Subcutaneous abdominal adipose tissue (tissue), 5 donors: ENCODE data around the gene GPR18.

Experiments
- H3K27ac ChIP-seq: one replicate; pipeline ENCODE4 v1.7.0; 2013; ENCODE audit warnings: low read depth, mild to moderate bottlenecking, inconsistent platforms, low read length, moderate library complexity
- H3K27me3 ChIP-seq, 5 donors: one replicate each; pipeline ENCODE4 v1.7.0; 2013; ENCODE audit warnings: low read length in 5 of 5, inconsistent platforms in 1 of 5; ENCODE audit not compliant: control insufficient read depth in 5 of 5, insufficient read depth in 4 of 5
- H3K36me3 ChIP-seq, 5 donors: one replicate each; pipeline ENCODE4 v1.7.0; 2013; ENCODE audit warnings: low read length in 5 of 5; ENCODE audit not compliant: control insufficient read depth in 5 of 5, insufficient read depth in 5 of 5
- H3K4me1 ChIP-seq, 5 donors: one replicate each; pipeline ENCODE4 v1.7.0; 2013; ENCODE audit warnings: low read length in 5 of 5, mild to moderate bottlenecking in 3 of 5, moderate library complexity in 1 of 5; ENCODE audit not compliant: control insufficient read depth in 5 of 5, insufficient read depth in 5 of 5
- H3K4me3 ChIP-seq, 5 donors: one replicate each; pipeline ENCODE4 v1.7.0; 2013; ENCODE audit warnings: low read length in 5 of 5, low read depth in 1 of 5
- H3K9ac ChIP-seq, 5 donors: one replicate each; pipeline ENCODE4 v1.7.0; 2013; ENCODE audit warnings: low read length in 5 of 5, mild to moderate bottlenecking in 4 of 5, moderate library complexity in 3 of 5
- H3K9me3 ChIP-seq, 5 donors: one replicate each; pipeline ENCODE4 v1.7.0; 2013; ENCODE audit warnings: low read length in 5 of 5; ENCODE audit not compliant: control insufficient read depth in 5 of 5
- donor health status: healthy.
- donor health status: healthy.
- donor health status: healthy.
- donor health status: healthy.
- donor health status: healthy.

GPR18 gene

DNA sequence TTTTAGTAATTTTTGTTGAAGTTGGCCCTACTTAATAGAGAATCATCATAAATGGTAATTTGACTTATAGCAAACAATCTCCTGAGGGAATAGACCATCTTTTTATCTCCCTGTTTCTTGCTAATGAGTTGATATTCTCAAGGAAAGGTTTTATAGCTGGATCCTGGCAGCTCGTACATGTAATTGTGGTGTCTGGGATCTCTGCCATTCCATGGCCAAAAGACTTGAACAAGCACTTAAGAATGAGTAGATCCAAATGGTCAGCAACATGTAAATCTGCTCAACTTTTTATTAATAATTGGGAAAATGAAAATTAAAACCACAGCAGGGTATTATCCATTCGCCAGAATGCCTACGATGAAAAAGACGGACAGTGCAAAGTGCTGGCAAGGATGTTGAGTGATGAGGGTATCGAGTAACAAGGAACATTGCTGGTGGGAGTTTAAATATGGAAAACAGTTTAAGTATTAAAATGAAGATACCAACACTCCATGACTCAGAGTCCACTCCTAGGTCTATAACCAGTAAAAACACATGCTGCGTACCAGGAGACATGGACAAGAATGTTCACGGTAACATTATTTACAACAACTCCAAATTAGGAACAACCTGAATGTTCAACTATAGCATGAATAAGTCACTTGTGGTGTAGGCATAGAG lies 5.1 kb upstream of the GPR18 start:
- Histone ChIP-seq H3K9me3 (no peaks in the 10 kb centered on the region), H3K4me3 (no peak overlapping the region), H3K27me3 (no peaks in the 10 kb centered on the region), H3K4me1 (peaks cover 0 to 12% (median 10%) of the 10 kb centered on the region in 5 donors), H3K36me3 (peaks cover 0 to 15% (median 5%) of the 10 kb centered on the region in 5 donors), H3K9ac (no peak overlapping the region), H3K27ac (no peak overlapping the region)

DNA sequence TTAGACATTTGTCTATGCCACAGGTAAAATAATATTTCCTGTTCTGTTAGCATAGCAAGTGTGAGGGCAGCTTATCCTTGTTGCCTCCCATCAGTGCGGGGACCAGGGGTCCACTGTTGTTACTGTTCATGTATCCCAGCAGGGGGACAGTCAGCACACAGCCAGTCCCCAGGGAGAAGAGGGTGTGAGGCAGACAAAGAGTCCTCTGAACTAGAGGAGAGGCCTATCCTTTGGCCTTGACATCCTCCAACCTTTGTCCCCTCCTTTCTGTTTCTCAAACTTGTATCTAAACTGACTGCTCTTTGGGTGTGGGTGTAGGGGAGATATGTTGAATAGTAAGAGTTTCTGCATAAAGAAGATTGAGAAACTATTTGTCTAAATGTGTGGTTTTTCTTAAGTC lies 2.9 kb upstream of the GPR18 start:
- Histone ChIP-seq H3K9ac (no peak overlapping the region), H3K9me3 (no peaks in the 10 kb centered on the region), H3K36me3 (peaks cover 0 to 9% (median 0%) of the 10 kb centered on the region in 5 donors), H3K4me1 (peaks cover 0 to 26% (median 12%) of the 10 kb centered on the region in 5 donors), H3K4me3 (no peak overlapping the region), H3K27ac (no peak overlapping the region), H3K27me3 (no peaks in the 10 kb centered on the region)

DNA sequence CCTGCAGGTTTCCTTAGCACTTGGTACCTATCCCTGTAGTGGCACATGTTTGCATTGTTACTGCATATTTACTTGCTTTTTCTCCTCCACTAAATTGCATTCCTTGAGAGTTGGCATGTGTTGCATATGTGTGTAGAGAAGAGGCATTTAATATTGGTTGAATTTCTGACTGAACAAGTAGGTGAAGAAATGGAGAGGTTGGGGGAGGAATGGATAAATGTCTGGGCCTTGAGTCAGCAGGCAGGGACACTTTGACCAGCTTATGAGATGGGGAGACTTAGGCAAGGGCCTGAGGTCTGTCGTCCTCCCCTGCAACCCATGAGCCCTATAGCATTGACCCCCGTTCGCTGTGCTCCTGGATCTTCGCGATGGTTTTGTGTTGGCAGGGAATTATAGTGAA lies 2.0 kb upstream of the GPR18 start:
- Histone ChIP-seq H3K9ac (no peak overlapping the region), H3K4me1 (peaks cover 0 to 29% (median 12%) of the 10 kb centered on the region in 5 donors), H3K36me3 (peaks cover 0 to 11% (median 2%) of the 10 kb centered on the region in 5 donors), H3K27ac (no peak overlapping the region), H3K9me3 (no peaks in the 10 kb centered on the region), H3K4me3 (no peak overlapping the region), H3K27me3 (no peaks in the 10 kb centered on the region)

DNA sequence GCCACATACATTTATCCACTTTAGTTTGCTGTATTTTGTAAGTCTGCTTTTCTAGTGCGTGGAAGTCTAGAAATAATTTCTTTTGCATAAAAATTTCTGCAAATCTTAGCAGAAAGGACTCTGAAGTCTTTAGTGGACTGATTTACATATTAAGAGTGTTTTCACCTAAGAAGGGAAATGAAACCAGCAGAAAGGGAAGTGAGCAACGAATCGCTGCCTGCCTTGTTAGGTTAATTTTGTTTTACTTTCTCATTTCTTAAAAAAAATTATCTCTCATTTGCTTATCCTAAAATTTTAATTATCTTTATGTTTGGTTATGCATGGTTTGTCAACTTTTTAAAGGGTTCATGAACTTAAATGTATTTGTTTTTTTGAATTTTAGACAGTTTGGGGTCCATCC lies 767 bp upstream of the GPR18 start:
- Histone ChIP-seq H3K27ac (no peak overlapping the region), H3K27me3 (no peaks in the 10 kb centered on the region), H3K4me1 (peaks cover 0 to 22% (median 4%) of the 10 kb centered on the region in 5 donors), H3K36me3 (peaks cover 0 to 16% (median 6%) of the 10 kb centered on the region in 5 donors), H3K9me3 (no peaks in the 10 kb centered on the region), H3K9ac (no peak overlapping the region), H3K4me3 (no peak overlapping the region)

DNA sequence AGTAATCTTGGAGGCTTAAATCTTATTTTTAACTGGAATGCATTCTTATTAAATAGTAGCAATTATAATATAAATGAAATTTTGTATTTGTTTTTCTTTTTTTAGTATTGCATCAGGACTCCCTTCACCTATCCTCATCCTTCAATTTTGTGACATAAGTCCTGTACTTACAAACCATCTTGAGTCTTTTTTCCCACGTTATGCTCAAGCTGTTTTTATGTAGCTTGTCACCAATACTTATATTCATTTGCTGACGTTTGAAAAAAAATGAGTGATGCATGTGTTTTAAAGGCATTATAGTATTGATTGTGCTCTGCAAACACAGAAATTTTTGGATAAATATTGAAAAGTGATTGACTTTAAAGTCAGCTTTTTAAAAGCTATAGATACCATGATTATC lies 888 bp downstream of the GPR18 start:
- Histone ChIP-seq H3K9ac (no peak overlapping the region), H3K27me3 (no peaks in the 10 kb centered on the region)

DNA sequence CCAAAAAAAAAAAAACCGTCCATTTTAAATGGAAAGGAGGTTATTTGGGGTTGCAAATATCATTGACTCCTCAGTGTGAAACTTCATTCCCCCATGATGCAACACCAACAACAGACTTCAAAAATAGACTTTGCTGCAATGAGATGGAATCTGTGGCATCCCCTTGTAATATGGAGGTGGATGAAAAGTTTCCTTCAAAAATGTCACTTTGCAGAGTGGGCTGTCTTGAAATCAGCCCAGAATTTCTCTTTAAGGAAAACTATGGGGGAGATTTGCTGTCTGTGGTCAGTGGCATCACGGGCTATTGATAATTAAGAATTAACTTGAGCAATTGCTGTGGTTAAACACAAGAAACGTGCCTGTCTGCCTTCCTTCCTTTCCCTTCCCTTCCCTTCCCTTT lies 1.5 kb downstream of the GPR18 start:
- no peaks in the 10 kb centered on the region for H3K9me3 ChIP-seq
- H3K27me3 ChIP-seq, result no peaks in the 10 kb centered on the region
- H3K27ac ChIP-seq, result no peak overlapping the region
- H3K4me1 ChIP-seq, result peaks cover 0 to 25% (median 7%) of the 10 kb centered on the region in 5 donors
- H3K36me3 ChIP-seq, result peaks cover 0 to 12% (median 8%) of the 10 kb centered on the region in 5 donors
- H3K9ac ChIP-seq, result no peak overlapping the region
- H3K4me3 ChIP-seq, result no peak overlapping the region

More for the DNA sequence above, 888 bp downstream of the GPR18 start:
- no peak overlapping the region for H3K27ac ChIP-seq
- H3K4me3 ChIP-seq, result no peak overlapping the region
- H3K36me3 ChIP-seq, result peaks cover 0 to 16% (median 6%) of the 10 kb centered on the region in 5 donors
- peaks cover 0 to 23% (median 2%) of the 10 kb centered on the region in 5 donors for H3K4me1 ChIP-seq
- no peaks in the 10 kb centered on the region for H3K9me3 ChIP-seq

DNA sequence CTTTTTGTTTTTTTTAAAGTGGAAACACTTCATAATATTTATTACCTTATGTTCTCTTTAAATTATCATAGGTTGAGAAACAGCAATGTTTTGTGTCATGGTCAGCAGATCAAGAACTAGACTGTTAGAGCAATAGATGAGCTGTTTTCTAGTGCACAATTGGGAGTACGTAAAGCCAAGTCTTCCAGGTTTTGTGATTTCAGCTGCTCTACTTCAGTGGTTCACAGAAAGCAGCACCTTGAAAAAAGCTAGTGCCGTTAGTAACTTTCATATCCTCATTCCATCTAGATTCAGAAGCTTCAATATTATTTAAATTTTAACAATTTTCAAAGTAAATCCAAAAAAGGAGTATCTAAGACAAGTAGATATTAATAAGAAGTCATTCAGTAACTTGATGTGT lies 1.9 kb downstream of the GPR18 start:
- Histone ChIP-seq H3K27ac (no peak overlapping the region), H3K4me1 (peaks cover 0 to 25% (median 7%) of the 10 kb centered on the region in 5 donors), H3K4me3 (no peak overlapping the region), H3K36me3 (peaks cover 0 to 11% (median 8%) of the 10 kb centered on the region in 5 donors), H3K9ac (no peak overlapping the region), H3K27me3 (no peaks in the 10 kb centered on the region), H3K9me3 (no peaks in the 10 kb centered on the region)

DNA sequence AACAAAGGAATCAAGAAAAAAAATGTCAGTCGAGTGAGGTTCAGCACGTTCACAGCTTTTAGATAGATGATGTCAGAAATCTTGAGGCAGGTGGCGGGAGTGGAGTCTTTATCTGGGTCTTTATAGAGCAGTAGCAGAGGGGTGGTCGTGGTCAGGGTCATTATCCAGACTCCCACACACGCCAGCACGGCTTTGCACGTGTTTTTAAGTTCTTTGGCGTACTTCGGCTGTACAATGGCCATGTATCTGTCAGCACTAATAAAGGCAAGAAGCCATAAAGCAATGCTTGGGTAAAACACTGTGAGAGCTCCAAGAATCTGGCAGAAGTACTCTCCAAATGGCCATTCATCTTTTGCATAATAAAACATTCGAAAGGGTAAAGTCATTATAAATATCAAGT lies 2.9 kb downstream of the GPR18 start:
- Histone ChIP-seq H3K4me1 (peaks cover 0 to 25% (median 7%) of the 10 kb centered on the region in 5 donors), H3K27me3 (no peaks in the 10 kb centered on the region), H3K9me3 (no peaks in the 10 kb centered on the region), H3K36me3 (peaks cover 0 to 11% (median 8%) of the 10 kb centered on the region in 5 donors), H3K4me3 (no peak overlapping the region), H3K27ac (no peak overlapping the region), H3K9ac (no peak overlapping the region)

DNA sequence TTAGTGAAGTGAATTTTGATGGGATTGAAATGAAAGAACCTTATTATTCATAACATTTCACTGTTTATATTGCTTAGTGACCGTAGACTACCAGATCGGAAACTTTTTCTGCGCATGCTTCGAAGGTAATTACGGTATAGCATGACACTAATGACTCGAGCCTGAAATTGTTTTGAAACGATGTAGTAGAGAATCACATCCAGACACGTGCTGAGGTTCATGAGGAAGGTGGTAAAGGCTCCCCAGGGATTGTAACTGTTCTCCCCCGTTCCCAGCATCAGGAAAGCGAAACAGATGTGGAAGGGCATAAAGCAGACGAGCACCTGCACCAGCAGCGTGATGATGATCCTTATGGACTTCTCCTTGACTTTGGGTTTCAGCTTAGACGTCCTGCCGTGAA lies 3.3 kb downstream of the GPR18 start:
- peaks cover 0 to 25% (median 7%) of the 10 kb centered on the region in 5 donors for H3K4me1 ChIP-seq
- H3K9me3 ChIP-seq, result no peaks in the 10 kb centered on the region
- peaks cover 0 to 8% (median 8%) of the 10 kb centered on the region in 5 donors for H3K36me3 ChIP-seq
- H3K9ac ChIP-seq, result no peak overlapping the region
- H3K27me3 ChIP-seq, result no peaks in the 10 kb centered on the region
- no peak overlapping the region for H3K4me3 ChIP-seq
- no peak overlapping the region for H3K27ac ChIP-seq

DNA sequence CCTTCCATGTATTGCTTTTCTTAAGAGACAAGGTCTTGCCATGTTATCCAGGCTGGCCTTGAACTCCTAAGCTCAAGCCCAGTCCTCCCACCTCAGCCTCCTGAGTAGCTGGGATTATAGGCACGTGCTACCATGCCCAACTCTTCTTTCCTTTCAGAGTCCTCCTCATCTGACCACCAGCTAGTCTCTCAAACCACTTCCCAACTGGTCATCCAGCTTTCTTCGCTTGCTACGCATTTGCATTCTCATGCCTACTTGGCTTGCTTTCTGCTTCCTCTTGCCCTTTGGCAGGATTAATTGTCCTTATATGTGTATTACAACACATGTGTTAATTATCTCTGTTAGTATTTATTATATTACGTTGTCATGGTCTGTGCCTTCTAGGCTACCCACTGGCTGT lies 6.3 kb downstream of the GPR18 start:
- Histone ChIP-seq H3K27ac (no peak overlapping the region), H3K4me1 (peaks cover 0 to 15% (median 4%) of the 10 kb centered on the region in 5 donors), H3K27me3 (no peaks in the 10 kb centered on the region), H3K4me3 (no peak overlapping the region), H3K9me3 (no peaks in the 10 kb centered on the region), H3K36me3 (peaks cover 7 to 16% (median 8%) of the 10 kb centered on the region in 5 donors), H3K9ac (no peak overlapping the region)
